Mononuclear cell (primary cell): ENCODE results near the gene ELFN1. TPM values are rescaled to one million over a fixed set of nuclear protein-coding genes. Genes with fewer than 3 reads are reported as not detected.

ENCODE experiments used
- H3K27me3 ChIP-seq: 2 replicates; pipeline ENCODE4 v1.6.0; 2011; ENCODE audit warnings: low read length, control low read depth; ENCODE audit not compliant: insufficient read depth
- H3K4me1 ChIP-seq: 2 replicates; pipeline ENCODE4 v1.5.1; 2011; ENCODE audit warnings: mild to moderate bottlenecking, low read length, control low read depth; ENCODE audit not compliant: insufficient read depth
- H3K4me3 ChIP-seq: 2 replicates; pipeline ENCODE4 v1.5.1; 2011; ENCODE audit warnings: mild to moderate bottlenecking, low read length, moderate library complexity
- H3K9me3 ChIP-seq: 2 replicates; pipeline ENCODE4 v1.5.1; 2011; ENCODE audit warnings: low read depth, mild to moderate bottlenecking, control low read depth, low read length
- total RNA-seq: library from RNA; depleted of rRNA; stranded (reverse); fragments of >200 nt; gene quantifications from one replicate; pipeline ENCODE4 v1.2.3, GENCODE V29; 2012

The ELFN1 gene
- total RNA-seq, 1 donor: under 0.01 TPM

DNA sequence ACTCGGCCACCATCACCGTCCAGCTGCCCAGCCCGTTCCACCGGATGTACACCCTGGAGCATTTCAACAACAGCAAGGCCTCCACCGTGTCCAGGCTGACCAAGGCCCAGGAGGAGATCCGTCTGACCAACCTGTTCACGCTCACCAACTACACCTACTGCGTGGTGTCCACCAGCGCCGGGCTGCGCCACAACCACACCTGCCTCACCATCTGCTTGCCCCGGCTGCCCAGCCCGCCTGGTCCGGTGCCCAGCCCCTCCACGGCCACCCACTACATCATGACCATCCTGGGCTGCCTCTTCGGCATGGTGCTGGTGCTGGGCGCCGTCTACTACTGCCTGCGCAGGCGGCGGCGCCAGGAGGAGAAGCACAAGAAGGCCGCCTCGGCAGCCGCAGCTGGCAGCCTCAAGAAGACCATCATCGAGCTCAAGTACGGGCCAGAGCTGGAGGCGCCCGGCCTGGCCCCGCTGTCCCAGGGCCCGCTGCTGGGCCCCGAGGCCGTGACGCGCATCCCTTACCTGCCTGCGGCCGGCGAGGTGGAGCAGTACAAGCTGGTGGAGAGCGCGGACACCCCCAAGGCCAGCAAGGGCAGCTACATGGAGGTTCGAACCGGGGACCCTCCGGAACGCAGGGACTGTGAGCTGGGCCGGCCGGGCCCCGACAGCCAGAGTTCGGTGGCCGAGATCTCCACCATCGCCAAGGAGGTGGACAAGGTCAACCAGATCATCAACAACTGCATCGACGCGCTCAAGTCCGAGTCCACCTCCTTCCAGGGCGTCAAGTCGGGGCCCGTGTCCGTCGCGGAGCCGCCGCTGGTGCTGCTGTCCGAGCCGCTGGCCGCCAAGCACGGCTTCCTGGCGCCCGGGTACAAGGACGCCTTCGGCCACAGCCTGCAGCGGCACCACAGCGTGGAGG lies 75.8 kb downstream of the ELFN1 start:
- no peak overlapping the region for H3K4me3 ChIP-seq
- peaks cover 24% of the 10 kb centered on the region for H3K4me1 ChIP-seq
- H3K9me3 ChIP-seq: no peaks in the 10 kb centered on the region
- no peaks in the 10 kb centered on the region for H3K27me3 ChIP-seq

DNA sequence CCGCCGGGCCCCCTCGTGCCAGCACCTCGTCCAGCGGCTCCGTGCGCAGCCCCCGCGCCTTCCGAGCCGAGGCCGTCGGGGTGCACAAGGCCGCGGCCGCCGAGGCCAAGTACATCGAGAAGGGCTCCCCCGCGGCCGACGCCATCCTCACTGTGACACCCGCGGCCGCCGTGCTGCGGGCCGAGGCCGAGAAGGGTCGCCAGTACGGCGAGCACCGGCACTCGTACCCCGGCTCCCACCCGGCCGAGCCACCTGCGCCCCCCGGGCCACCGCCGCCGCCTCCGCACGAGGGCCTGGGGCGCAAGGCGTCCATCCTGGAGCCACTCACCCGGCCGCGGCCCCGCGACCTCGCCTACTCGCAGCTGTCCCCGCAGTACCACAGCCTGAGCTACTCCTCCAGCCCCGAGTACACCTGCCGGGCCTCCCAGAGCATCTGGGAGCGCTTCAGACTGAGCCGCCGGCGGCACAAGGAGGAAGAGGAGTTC lies 76.5 kb downstream of the ELFN1 start:
- Histone ChIP-seq H3K4me1 (peaks cover 19% of the 10 kb centered on the region), H3K4me3 (no peak overlapping the region), H3K27me3 (no peaks in the 10 kb centered on the region), H3K9me3 (no peaks in the 10 kb centered on the region)

DNA sequence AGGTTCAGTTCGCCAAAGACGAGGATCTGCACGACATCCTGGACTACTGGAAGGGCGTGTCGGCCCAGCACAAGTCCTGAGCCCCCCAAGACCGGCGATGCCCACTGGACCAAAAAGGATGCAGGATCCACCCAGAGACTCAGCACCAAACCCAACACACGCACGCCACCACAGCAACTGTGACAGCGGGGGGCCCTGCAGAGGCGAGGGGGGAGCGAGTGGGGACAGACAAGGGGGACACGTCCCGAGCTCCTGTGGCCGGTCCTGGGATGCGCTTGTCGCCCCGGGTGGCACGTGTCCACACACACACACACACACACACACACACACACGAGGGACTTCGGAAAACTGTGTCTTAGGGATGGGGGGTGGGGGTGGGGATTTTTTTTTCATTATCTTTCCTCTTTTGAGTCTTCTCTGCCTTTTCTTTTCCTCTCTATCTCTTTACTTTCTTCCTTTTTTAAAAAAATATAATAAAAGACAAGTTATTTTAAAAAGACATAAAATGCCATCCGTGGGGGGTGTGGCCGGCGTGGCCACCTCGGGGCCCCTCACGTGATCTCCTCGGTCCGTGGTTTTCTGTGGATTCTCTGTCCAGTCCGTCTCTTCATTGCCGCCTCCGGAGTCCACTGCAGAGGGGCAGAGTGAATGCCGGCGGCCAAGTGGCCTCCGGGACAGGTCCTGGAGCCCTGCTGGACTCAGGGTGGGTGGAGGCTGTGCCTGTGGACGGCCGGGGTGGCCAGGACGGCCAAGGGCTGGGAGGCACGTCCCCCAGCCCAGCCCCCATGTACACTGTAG lies 77.1 kb downstream of the ELFN1 start:
- Histone ChIP-seq H3K27me3 (no peaks in the 10 kb centered on the region), H3K4me1 (peaks cover 12% of the 10 kb centered on the region), H3K9me3 (no peaks in the 10 kb centered on the region), H3K4me3 (no peak overlapping the region)

DNA sequence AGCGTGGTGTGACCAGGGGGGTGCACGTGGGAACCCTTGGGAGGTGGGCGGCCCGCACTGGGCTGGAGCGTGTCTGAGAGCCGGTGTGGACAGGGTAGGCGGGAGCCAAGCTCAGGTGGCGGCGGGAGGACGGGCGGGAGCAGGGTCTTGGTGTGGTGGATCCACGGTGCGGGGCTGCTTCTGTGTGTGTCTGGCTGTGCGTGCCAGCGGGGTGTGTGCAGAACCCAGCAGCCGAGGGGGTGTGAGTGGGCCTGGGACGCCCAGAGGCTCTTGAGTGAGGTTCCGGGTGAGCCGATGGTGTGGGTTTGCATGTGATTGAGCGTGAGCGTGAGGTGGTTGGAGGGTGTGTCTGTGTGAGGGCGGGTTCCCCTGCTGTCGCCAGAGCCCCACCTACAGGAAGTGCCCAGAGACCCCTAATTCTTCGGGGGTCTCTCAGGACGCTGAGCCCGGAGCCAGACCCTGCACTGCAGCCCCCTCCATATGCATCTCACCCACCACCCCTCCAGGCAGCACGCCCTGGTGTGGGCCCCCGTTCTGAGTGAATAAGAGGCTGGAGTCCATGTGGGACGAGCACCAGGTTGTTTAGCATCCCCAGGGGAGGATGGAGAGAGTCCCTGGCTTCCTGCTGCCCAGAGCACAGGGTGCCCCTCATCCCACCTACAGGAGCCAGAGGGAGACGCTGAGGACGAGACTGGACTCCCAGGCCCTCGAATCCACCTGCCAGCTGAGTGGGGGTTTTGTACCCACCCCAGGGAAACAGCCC lies 78.2 kb downstream of the ELFN1 start:
- Histone ChIP-seq H3K4me1 (peaks cover 1% of the 10 kb centered on the region), H3K27me3 (no peaks in the 10 kb centered on the region), H3K9me3 (no peaks in the 10 kb centered on the region), H3K4me3 (no peak overlapping the region)

DNA sequence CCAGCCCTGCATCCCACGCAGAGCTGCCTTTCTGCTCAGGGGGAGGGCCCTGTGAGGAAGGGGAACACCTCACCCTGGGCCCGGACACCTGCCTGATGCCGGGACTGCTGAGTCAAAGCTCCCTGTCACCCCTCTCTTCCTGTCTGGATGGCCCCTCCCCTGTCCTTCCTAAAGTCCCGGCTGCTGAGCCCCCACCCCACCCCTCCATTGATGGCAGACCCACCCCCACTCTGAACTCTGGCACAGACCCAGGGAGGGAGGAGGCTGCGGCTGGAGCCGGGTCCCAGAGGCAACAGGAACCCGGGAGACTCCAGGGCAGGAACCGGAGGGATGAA lies 78.7 kb downstream of the ELFN1 start:
- H3K9me3 ChIP-seq: no peaks in the 10 kb centered on the region

DNA sequence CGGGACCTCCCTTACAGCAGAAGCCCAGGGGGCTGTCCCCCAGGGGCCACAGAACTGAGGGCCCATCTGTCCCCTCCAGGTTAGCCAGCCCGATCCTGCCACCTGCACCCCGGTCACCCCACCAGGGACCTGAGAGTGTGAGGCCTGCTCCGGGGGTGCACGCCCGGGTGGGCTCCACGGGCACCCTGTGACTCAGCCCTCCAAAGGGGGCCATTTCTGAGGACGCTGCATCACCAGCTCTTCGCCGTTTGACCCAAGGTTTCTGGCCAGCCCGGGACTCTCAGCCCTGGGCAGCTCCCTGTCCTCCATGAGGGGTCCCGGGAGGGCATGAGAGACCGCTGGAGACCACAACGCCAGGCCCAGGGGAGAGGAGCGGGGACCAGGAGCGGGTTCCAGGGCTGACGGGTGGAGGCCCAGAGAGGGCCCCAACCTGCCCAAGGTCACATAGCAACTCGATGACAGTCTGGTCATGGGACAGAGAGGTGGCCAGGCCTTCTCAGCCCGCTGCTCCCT lies 79.3 kb downstream of the ELFN1 start:
- H3K9me3 ChIP-seq: no peaks in the 10 kb centered on the region
- H3K27me3 ChIP-seq: no peaks in the 10 kb centered on the region
- no peak overlapping the region for H3K4me3 ChIP-seq
- H3K4me1 ChIP-seq: no peaks in the 10 kb centered on the region

More for the DNA sequence above, 78.7 kb downstream of the ELFN1 start:
- Histone ChIP-seq H3K27me3 (no peaks in the 10 kb centered on the region), H3K4me3 (no peak overlapping the region), H3K4me1 (no peaks in the 10 kb centered on the region)

DNA sequence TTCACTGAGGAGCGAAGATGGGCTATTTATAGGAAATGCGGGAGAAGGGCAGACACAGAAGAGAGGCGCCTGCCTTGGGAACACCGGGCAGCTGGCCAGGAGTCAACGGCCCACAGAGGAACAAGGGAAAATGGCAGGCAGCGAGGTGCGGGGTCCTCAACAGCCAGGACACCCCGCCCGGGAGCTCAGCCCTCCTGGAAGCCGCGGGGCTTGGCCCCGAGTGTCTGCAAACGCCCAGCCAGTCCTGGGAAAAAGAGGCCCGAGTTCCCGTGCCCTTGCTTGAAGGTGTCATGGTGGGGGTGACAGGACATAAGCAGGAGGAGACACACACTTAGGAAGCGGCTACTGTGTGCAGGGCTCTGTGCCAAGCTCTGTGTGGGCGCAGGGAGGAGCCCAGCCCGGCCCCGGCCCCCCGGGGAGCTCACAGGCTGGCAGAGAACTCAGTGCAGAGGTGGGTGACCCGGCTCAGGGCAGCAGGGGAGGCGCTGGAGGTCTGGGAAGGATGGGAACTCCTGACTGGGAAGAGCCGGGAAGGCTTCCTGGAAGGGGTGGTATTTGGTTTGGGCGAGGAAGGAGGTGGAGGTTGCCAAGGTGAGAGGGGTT lies 79.9 kb downstream of the ELFN1 start:
- no peaks in the 10 kb centered on the region for H3K4me1 ChIP-seq
- H3K27me3 ChIP-seq: no peaks in the 10 kb centered on the region
- H3K4me3 ChIP-seq: no peak overlapping the region
- H3K9me3 ChIP-seq: no peaks in the 10 kb centered on the region

DNA sequence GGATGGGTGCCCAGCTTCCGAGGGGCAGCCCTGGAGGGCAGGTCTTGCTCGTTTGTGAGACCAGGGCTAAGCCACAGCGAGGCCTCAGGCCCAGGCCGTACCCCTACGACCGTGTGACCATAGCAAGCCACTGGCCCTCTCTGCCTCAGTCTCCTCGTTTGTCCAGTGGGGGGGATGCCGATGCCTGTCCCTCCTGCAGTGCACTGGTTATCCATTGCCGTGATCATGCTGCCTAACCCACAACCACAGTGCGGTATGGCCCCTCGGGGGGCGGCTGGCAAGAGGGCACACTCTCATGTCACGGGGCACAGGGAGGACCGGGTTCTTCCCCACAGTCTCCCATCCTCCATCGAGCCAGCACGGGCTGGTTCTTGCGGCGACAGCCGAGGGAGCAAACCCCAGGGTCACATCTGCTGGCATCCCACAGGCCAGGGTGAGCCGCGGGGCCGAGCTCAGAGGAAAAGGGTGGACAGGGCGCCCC lies 80.5 kb downstream of the ELFN1 start:
- Histone ChIP-seq H3K4me3 (no peak overlapping the region), H3K9me3 (no peaks in the 10 kb centered on the region), H3K27me3 (no peaks in the 10 kb centered on the region), H3K4me1 (no peaks in the 10 kb centered on the region)

DNA sequence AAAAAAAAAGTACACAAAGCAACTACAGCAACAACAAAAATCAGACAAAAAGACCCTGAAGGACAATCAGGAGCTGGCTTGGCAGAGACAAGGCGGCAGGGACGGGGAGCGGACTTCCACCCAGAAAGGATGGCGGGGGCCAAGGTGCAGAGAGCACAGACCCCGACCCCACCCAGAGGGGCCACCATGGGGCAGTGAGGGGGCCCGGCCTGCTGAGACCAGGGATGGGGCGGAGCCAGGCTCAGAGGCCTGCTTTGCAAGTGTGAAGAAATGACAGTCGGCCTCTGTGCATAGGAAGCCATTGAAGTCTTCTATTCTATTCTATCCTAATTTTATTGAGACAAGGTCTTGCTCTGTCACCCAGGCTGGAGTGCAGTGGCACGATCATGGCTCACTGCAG lies 82.0 kb downstream of the ELFN1 start:
- Histone ChIP-seq H3K9me3 (no peaks in the 10 kb centered on the region), H3K27me3 (no peaks in the 10 kb centered on the region), H3K4me1 (no peaks in the 10 kb centered on the region), H3K4me3 (no peak overlapping the region)

DNA sequence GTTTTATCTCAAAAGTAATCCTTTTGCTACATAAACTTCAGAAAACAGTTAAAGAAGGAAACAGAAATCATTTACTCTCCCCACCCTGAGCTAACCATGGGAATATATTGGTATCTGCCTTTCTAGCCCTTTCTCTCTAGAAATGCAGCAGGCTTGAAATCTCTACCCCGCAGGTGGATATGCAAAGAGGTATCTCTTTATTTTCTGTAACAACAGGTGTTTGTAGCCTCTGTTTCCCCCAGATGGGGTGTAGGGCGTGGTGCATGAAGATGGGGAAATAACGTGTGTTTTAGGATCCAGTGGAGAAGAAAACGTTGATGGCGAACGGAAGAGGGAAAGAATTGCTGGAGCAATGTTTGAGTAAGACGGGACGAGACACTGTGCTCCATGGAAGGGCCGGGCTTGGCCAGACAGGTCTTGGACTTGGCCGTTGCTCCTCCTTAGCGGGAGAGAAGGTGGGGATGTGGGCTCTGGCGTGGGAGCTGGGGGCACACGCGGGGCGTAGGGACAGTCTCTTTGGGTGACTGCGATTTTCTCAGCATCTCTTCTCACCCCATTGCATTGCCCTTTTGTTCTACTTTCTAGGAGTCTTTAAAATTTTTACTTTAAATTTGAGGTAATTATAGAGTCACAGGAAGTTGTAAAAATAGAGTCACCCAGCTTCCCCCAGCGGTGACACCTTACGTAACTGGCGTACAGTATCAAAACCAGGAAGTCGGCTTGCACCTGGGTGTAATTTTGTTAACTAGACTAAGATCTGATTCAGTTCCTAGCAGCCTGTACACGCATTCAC lies 82.9 kb downstream of the ELFN1 start:
- Histone ChIP-seq H3K4me3 (no peak overlapping the region), H3K27me3 (no peaks in the 10 kb centered on the region), H3K4me1 (no peaks in the 10 kb centered on the region), H3K9me3 (no peaks in the 10 kb centered on the region)

DNA sequence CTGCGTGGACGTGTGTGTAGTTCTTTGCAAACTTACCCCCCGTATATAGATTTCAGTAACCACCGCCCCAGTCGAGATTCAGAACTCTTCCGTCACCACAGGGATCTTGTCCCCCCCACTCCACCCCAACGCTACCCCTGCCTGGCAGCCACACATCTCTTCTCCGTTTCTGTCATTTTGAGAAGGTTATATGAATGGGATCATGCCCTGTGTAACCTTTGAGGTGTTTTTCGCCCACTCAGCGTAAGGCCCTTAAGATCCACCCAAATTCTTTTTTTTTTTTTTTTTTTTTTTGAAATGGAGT lies 83.4 kb downstream of the ELFN1 start:
- no peaks in the 10 kb centered on the region for H3K27me3 ChIP-seq
- H3K9me3 ChIP-seq: no peaks in the 10 kb centered on the region
- no peaks in the 10 kb centered on the region for H3K4me1 ChIP-seq
- H3K4me3 ChIP-seq: no peak overlapping the region

DNA sequence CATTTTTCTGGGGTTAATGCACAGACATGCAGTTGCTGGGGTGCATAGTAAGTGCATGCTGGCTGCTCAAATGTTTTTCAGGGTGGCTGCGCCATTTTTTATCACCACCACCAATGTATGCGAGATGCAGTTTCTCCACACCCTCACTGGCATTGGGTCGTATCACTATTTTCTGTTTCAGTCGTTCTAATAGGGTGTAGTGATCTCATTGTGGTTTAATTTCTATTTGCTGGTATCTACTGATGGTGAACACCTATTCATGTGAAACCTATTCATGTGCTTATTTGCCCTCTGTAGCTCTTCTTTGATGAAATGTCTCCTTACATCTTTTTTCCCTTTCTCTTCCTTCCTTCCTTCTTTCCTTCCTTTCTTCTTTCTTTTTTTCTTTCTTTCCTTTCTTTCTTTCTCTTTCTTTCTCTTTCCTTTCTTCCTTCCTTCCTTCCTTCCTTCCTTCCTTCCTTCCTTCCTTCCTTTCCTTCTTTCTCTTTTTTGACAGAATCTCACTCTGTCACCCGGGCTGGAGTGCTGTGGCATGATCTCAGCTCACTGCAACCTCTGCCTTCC lies 84.3 kb downstream of the ELFN1 start:
- H3K4me3 ChIP-seq: no peak overlapping the region
- H3K27me3 ChIP-seq: no peaks in the 10 kb centered on the region
- H3K4me1 ChIP-seq: no peaks in the 10 kb centered on the region
- H3K9me3 ChIP-seq: no peaks in the 10 kb centered on the region

DNA sequence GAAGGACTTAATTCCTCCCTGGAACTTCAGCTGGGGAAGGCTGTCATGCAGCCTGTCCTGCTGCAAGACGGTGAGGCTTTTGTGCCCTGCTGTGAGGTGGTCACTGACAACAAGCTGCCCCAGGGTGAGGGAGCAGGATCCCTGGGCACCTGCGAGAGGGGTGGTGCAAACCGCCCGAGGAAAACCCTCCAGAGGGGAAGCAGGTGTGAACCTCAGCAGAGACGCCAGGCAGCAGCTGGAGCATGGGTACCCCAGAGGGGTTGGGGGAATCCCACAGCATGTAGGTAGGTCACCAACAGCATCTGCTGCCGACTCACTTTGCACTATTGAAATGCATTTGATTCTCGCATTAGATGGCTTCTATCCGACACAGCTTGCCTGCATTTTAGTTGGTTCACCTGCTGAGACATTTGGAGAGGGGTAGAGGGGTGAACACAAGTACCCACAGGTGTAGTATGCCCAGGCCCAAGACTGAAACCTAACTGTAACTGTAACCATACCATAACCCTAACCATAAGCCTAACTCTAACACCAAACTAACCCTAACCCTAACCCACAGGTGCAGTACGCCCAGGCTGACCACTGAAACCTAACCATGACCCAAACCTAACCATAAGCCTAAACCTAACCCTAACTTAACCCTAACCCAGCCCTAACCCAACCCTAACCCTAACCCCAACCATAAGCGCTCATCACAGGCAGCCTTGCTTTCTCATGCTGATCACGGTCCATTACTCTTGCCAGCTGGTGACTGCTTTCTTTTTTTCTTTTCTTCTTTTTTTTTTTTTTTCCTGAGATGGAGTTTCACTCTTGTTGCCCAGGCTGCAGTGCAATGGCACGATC lies 85.9 kb downstream of the ELFN1 start:
- Histone ChIP-seq H3K4me1 (no peaks in the 10 kb centered on the region), H3K27me3 (no peaks in the 10 kb centered on the region), H3K9me3 (no peaks in the 10 kb centered on the region), H3K4me3 (no peak overlapping the region)
